ENCODE measurements around the gene RCVRN. TPM values are rescaled to one million over a fixed set of nuclear protein-coding genes. Genes with fewer than 3 reads are reported as not detected.

The RCVRN gene
- total RNA-seq, 6 donors from 2014 or later = 0.10 to 6.9 (median 0.27) TPM; not detected in 2

GRCh38 chr17:9897372-9897968 lies 7.6 kb downstream of the RCVRN start:
- Histone ChIP-seq H3K4me3 (no peak overlapping the region), H3K4me1 (no peaks in the 10 kb centered on the region), H3K36me3 (no peaks in the 10 kb centered on the region), H3K27ac (no peak overlapping the region), H3K27me3 (no peaks in the 10 kb centered on the region), H3K9me3 (peaks cover 0 to 5% (median 0%) of the 10 kb centered on the region in 4 donors)
- TF ChIP-seq EP300 (IDR thresholded peaks at IDR 0.05) = no peak
- TF ChIP-seq, protein P1, sequence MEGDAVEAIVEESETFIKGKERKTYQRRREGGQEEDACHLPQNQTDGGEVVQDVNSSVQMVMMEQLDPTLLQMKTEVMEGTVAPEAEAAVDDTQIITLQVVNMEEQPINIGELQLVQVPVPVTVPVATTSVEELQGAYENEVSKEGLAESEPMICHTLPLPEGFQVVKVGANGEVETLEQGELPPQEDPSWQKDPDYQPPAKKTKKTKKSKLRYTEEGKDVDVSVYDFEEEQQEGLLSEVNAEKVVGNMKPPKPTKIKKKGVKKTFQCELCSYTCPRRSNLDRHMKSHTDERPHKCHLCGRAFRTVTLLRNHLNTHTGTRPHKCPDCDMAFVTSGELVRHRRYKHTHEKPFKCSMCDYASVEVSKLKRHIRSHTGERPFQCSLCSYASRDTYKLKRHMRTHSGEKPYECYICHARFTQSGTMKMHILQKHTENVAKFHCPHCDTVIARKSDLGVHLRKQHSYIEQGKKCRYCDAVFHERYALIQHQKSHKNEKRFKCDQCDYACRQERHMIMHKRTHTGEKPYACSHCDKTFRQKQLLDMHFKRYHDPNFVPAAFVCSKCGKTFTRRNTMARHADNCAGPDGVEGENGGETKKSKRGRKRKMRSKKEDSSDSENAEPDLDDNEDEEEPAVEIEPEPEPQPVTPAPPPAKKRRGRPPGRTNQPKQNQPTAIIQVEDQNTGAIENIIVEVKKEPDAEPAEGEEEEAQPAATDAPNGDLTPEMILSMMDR (IDR thresholded peaks at IDR 0.05) = no peak
- WGBS, 2 donors = 76 to 79% methylated on average over 12 to 13 of the region's 13 CpGs
- no peak for DNase-seq
- no peak for ATAC-seq (ENCODE audit: low FRiP score in 2 of 2)

GRCh38 chr17:9895923-9896322 lies 9.1 kb downstream of the RCVRN start:
- DNase-seq (no peak), ATAC-seq (ENCODE audit: low FRiP score in 2 of 2) (peak in 1 of 2 donors; percentile 34)
- Histone ChIP-seq H3K4me1 (no peaks in the 10 kb centered on the region), H3K27me3 (no peaks in the 10 kb centered on the region), H3K36me3 (no peaks in the 10 kb centered on the region), H3K9me3 (peaks cover 0 to 5% (median 0%) of the 10 kb centered on the region in 4 donors), H3K4me3 (no peak overlapping the region), H3K27ac (no peak overlapping the region)
- no peak for TF ChIP-seq EP300 (IDR thresholded peaks at IDR 0.05)
- TF ChIP-seq POLR2AphosphoS5 (IDR thresholded peaks at IDR 0.05) = no peak
- TF ChIP-seq, protein P1 (IDR thresholded peaks at IDR 0.05) = no peak
- no peak for TF ChIP-seq POLR2A (IDR thresholded peaks at IDR 0.05)

- WGBS, 2 donors = 86 to 92% methylated on average over 3 of the region's 3 CpGs
- H3K27me3 ChIP-seq = no peaks in the 10 kb centered on the region
- DNase-seq (no peak), ATAC-seq (ENCODE audit: low FRiP score in 2 of 2) (no peak)
- TF ChIP-seq EP300 (IDR thresholded peaks at IDR 0.05) = no peak
- TF ChIP-seq POLR2AphosphoS5 (IDR thresholded peaks at IDR 0.05) = no peak
- TF ChIP-seq, protein P1 (IDR thresholded peaks at IDR 0.05) = no peak
- no peaks in the 10 kb centered on the region for H3K4me1 ChIP-seq
- H3K4me3 ChIP-seq = no peak overlapping the region
- H3K9me3 ChIP-seq = peaks cover 0 to 5% (median 0%) of the 10 kb centered on the region in 4 donors
- H3K36me3 ChIP-seq = no peaks in the 10 kb centered on the region
- no peak overlapping the region for H3K27ac ChIP-seq
These were observed 10.8 kb downstream of the RCVRN start for GRCh38 chr17:9894231-9894630.

- no peak for ATAC-seq (ENCODE audit: low FRiP score in 2 of 2)
- H3K4me3 ChIP-seq = no peak overlapping the region
- 51 to 91% methylated on average over 3 of the region's 3 CpGs for WGBS, 2 donors
These were observed 11.6 kb downstream of the RCVRN start for GRCh38 chr17:9893411-9894012.

GRCh38 chr17:9890124-9890523 lies 14.9 kb downstream of the RCVRN start:
- ATAC-seq (ENCODE audit: low FRiP score in 2 of 2) (peak in 1 of 2 donors; percentile 78), DNase-seq (peak in 1 of 2 donors; percentile 36)
- 7 to 28% methylated on average over 2 of the region's 2 CpGs for WGBS, 2 donors
- no peaks in the 10 kb centered on the region for H3K4me1 ChIP-seq
- no peaks in the 10 kb centered on the region for H3K27me3 ChIP-seq
- TF ChIP-seq, protein P1 (IDR thresholded peaks at IDR 0.05) = peak in 5 of 6 experiments; percentile 14 to 40 (median 23)
- no peak for TF ChIP-seq EP300 (IDR thresholded peaks at IDR 0.05)
- H3K9me3 ChIP-seq = peaks cover 0 to 5% (median 0%) of the 10 kb centered on the region in 4 donors
- no peaks in the 10 kb centered on the region for H3K36me3 ChIP-seq
- H3K4me3 ChIP-seq = no peak overlapping the region
- no peak overlapping the region for H3K27ac ChIP-seq

More at GRCh38 chr17:9893411-9894012, 11.6 kb downstream of the RCVRN start:
- no peaks in the 10 kb centered on the region for H3K36me3 ChIP-seq
- no peak for DNase-seq
- H3K4me1 ChIP-seq = no peaks in the 10 kb centered on the region
- H3K9me3 ChIP-seq = peaks cover 0 to 5% (median 0%) of the 10 kb centered on the region in 4 donors
- H3K27ac ChIP-seq = no peak overlapping the region
- TF ChIP-seq EP300 (IDR thresholded peaks at IDR 0.05) (no peak), POLR2A (IDR thresholded peaks at IDR 0.05) (no peak)
- H3K27me3 ChIP-seq = no peaks in the 10 kb centered on the region

Measured in upper lobe of left lung (tissue), 6 donors.